Fibroblast of lung (primary cell): Measurements from ENCODE around the gene AP1S1.

ENCODE experiments used
- EZH2 ChIP-seq: IDR thresholded peaks from 2 replicates; pipeline ENCODE4 v1.5.1; 2012; ENCODE audit warnings: low read length, control low read depth, mild to moderate bottlenecking; ENCODE audit errors: missing control alignments
- TF ChIP-seq, protein P1 (sequence below), 2 donors: IDR thresholded peaks in 1 of 2; conservative IDR thresholded peaks in 1 of 2; 1 replicate in 1 of 2; 2 replicates in 1 of 2; pipeline ENCODE4 v1.5.1; 2011 to 2012; ENCODE audit warnings: low read length in 2 of 2, control low read depth in 1 of 2, inconsistent platforms in 1 of 2, low read depth in 1 of 2, mild to moderate bottlenecking in 1 of 2

DNA sequence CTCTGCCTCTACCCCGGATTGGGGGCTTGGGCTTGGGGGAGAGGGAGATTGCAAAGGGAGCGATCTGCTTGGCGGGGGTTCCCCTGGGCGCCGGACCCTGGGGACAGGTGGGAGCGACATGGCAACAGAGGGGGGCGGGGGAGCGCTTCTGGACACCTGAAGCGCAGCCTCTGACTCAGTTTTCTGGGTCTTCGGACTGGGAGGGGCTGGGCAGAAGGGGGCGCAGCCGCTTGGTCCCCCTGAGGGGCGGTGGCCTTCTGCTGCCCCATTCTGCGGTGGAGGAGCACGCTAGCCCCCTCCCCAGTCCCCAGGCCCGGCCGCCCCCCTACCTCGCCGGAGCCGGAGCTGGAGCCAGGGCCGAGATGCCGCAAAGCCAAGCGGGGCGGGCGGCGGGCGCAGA lies 25.4 kb downstream of the AP1S1 start:
- TF ChIP-seq, protein P1, sequence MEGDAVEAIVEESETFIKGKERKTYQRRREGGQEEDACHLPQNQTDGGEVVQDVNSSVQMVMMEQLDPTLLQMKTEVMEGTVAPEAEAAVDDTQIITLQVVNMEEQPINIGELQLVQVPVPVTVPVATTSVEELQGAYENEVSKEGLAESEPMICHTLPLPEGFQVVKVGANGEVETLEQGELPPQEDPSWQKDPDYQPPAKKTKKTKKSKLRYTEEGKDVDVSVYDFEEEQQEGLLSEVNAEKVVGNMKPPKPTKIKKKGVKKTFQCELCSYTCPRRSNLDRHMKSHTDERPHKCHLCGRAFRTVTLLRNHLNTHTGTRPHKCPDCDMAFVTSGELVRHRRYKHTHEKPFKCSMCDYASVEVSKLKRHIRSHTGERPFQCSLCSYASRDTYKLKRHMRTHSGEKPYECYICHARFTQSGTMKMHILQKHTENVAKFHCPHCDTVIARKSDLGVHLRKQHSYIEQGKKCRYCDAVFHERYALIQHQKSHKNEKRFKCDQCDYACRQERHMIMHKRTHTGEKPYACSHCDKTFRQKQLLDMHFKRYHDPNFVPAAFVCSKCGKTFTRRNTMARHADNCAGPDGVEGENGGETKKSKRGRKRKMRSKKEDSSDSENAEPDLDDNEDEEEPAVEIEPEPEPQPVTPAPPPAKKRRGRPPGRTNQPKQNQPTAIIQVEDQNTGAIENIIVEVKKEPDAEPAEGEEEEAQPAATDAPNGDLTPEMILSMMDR (conservative IDR thresholded peaks at IDR 0.05 in 1 of 2, IDR thresholded peaks at IDR 0.05 in 1 of 2; ENCODE audit: low read depth in 1 of 2, low read length in 2 of 2), result no peak
- TF ChIP-seq EZH2, result no peak
